MCF 10A (cell line): ENCODE data around the gene ZNF362. TPM values are rescaled to one million over a fixed set of nuclear protein-coding genes. Genes with fewer than 3 reads are reported as not detected.

Experiments
- BruUV-seq: library from RNA; stranded (reverse); fragments of 400-500 nt; replicated peaks from 2 replicates; lab custom pipeline; 2021; lab: Mats Ljungman, UMichigan
- CTCF ChIA-PET: fragments of 300-600 bp; sonication (Branson Sonifier 250); formaldehyde crosslinking; extraction: SDS; loops from one replicate; lab custom pipeline; 2021; ENCODE audit warnings: antibody characterized with exemption, inconsistent platforms; lab: Yijun Ruan, JAX
- POLR2A ChIA-PET: fragments of 300-600, 350-650 bp; sonication (Branson Sonifier 250); formaldehyde crosslinking; extraction: SDS; loops from one replicate; lab custom pipeline; 2020; ENCODE audit warnings: antibody characterized with exemption, inconsistent platforms; lab: Yijun Ruan, JAX
- DNase-seq: peaks from one replicate; pipeline ENCODE4 v3.0.0-alpha.2; 2018; ENCODE audit not compliant: unreplicated experiment
- H3K27ac Mint-ChIP-seq: one replicate; pipeline ENCODE4 v1.8.0; 2022; ENCODE audit warnings: mild to moderate bottlenecking, low read depth, mixed read lengths; ENCODE audit not compliant: unreplicated experiment
- H3K27me3 Mint-ChIP-seq: one replicate; pipeline ENCODE4 v1.8.0; 2022; ENCODE audit warnings: mixed read lengths; ENCODE audit not compliant: insufficient read depth, unreplicated experiment
- H3K36me3 Mint-ChIP-seq: one replicate; pipeline ENCODE4 v1.8.0; 2022; ENCODE audit warnings: mild to moderate bottlenecking, moderate library complexity, mixed read lengths; ENCODE audit not compliant: insufficient read depth, unreplicated experiment
- H3K4me1 Mint-ChIP-seq: one replicate; pipeline ENCODE4 v1.8.0; 2022; ENCODE audit warnings: mixed read lengths; ENCODE audit not compliant: insufficient read depth, unreplicated experiment
- H3K4me3 Mint-ChIP-seq: one replicate; pipeline ENCODE4 v1.8.0; 2022; ENCODE audit warnings: mild to moderate bottlenecking, moderate library complexity, mixed read lengths; ENCODE audit not compliant: unreplicated experiment
- H3K9me3 Mint-ChIP-seq: one replicate; pipeline ENCODE4 v1.8.0; 2022; ENCODE audit warnings: mixed read lengths; ENCODE audit not compliant: unreplicated experiment
- CTCF ChIP-seq: fragments of 200-600 bp; IDR thresholded peaks from one replicate; pipeline ENCODE4 v1.8.0; 2022; ENCODE audit warnings: antibody characterized with exemption, mild to moderate bottlenecking; ENCODE audit not compliant: unreplicated experiment
- intact Hi-C: fragments of 100-400 bp; cut with micrococcal nuclease; formaldehyde crosslinking; loops from 2 replicates; pipeline ENCODE4 v1.14.1; 2022
- total RNA-seq: library from RNA; stranded (reverse); gene quantifications from 2 replicates; pipeline ENCODE4 v1.2.3, GENCODE V29; 2022

Gene ZNF362
- total RNA-seq, 1 experiment from 2014 or later = 15.8 TPM

GRCh38 chr1:33275195-33275594 is 18.9 kb downstream of the ZNF362 start:
- POLR2A ChIA-PET = no interaction called here
- intact Hi-C loops = no loop called here
- Mint-ChIP-seq H3K4me3 (no peak overlapping the region), H3K36me3 (peaks cover 20% of the 10 kb centered on the region), H3K27me3 (no peaks in the 10 kb centered on the region), H3K4me1 (no peaks in the 10 kb centered on the region), H3K27ac (no peak overlapping the region), H3K9me3 (no peaks in the 10 kb centered on the region)
- CTCF ChIA-PET = interaction anchor here (0.6 to 1.6 kb wide), 3 partner anchors 11 to 196 kb away, joined by 3 to 6 read pairs (median 4); no protein-coding TSS in a partner anchor
- no TSS peak for BruUV-seq
- DNase-seq = no peak
- no peak for TF ChIP-seq CTCF

- Mint-ChIP-seq H3K4me1 (no peaks in the 10 kb centered on the region), H3K4me3 (no peak overlapping the region), H3K9me3 (no peaks in the 10 kb centered on the region), H3K36me3 (peaks cover 22% of the 10 kb centered on the region), H3K27ac (no peak overlapping the region), H3K27me3 (no peaks in the 10 kb centered on the region)
- no TSS peak for BruUV-seq
- CTCF ChIA-PET = interaction anchor here (0.6 to 1.6 kb wide), 3 partner anchors 12 to 195 kb away, joined by 3 to 6 read pairs (median 5); no protein-coding TSS in a partner anchor
- no peak for DNase-seq
- intact Hi-C loops = no loop called here
- TF ChIP-seq CTCF = no peak
- POLR2A ChIA-PET = no interaction called here
These were observed 19.6 kb downstream of the ZNF362 start for GRCh38 chr1:33275706-33276572.

GRCh38 chr1:33276573-33277298 is 20.4 kb downstream of the ZNF362 start:
- Mint-ChIP-seq H3K4me1 (no peaks in the 10 kb centered on the region), H3K4me3 (no peak overlapping the region), H3K27ac (peak overlapping the region; percentile 22), H3K27me3 (no peaks in the 10 kb centered on the region), H3K36me3 (peaks cover 29% of the 10 kb centered on the region), H3K9me3 (no peaks in the 10 kb centered on the region)
- DNase-seq = no peak
- ChIA-PET CTCF (interaction anchor here (1.6 kb wide), 1 partner anchor 19 kb away, joined by 6 read pairs; no protein-coding TSS in a partner anchor), POLR2A (no interaction called here)
- BruUV-seq = no TSS peak
- TF ChIP-seq CTCF = no peak
- intact Hi-C loops = no loop called here
